ENCODE results near the gene LLCFC1. TPM values are rescaled to one million over a fixed set of nuclear protein-coding genes. Genes with fewer than 3 reads are reported as not detected.

Gene LLCFC1
- total RNA-seq, 2 experiments from 2014 or later: not detected

- Histone ChIP-seq H3K4me2 (ENCODE audit: low read length) (no peak overlapping the region), H3K36me3 (ENCODE audit: insufficient read depth, low read length) (no peaks in the 10 kb centered on the region), H3K27ac (ENCODE audit: low read depth, low read length, poor library complexity, severe bottlenecking) (no peak overlapping the region), H3K4me3 (ENCODE audit: low read depth, low read length, poor library complexity, severe bottlenecking) (no peak overlapping the region), H3K4me1 (ENCODE audit: insufficient read depth, low read length, poor library complexity, severe bottlenecking) (no peaks in the 10 kb centered on the region), H4K20me1 (ENCODE audit: insufficient read depth, low read length) (no peaks in the 10 kb centered on the region), H3K79me2 (ENCODE audit: insufficient read depth, low read depth, low read length) (no peaks in the 10 kb centered on the region), H3K9me2 (ENCODE audit: insufficient read depth, low read length) (no peaks in the 10 kb centered on the region), H2AFZ (ENCODE audit: low read length) (no peak overlapping the region), H3K9me3 (ENCODE audit: low read length) (no peaks in the 10 kb centered on the region)
- intact Hi-C loops (cut with micrococcal nuclease; ENCODE audit: unreplicated experiment): no loop called here
- ChIA-PET POLR2A (no interaction called here), CTCF (ENCODE audit: unreplicated experiment) (no interaction called here)
- no peak for DNase-seq (ENCODE audit: low spot score)
- TF ChIP-seq CTCF (conservative IDR thresholded peaks at IDR 0.05; ENCODE audit: low read length) (no peak), EZH2phosphoT487 (IDR thresholded peaks at IDR 0.05; ENCODE audit: borderline replicate concordance, low read depth, low read length) (no peak)
- no TSS peak for BruUV-seq (replicated peaks)
Observed at GRCh38 chr7:142941541-142941940, 2.3 kb downstream of the LLCFC1 start.

- no peak for DNase-seq (ENCODE audit: low spot score)
- TF ChIP-seq CTCF (conservative IDR thresholded peaks at IDR 0.05; ENCODE audit: low read length): no peak
- no peak for TF ChIP-seq EZH2phosphoT487 (IDR thresholded peaks at IDR 0.05; ENCODE audit: borderline replicate concordance, low read depth, low read length)
- CTCF ChIA-PET (ENCODE audit: unreplicated experiment): no interaction called here
- Histone ChIP-seq H3K9me3 (ENCODE audit: low read length) (no peaks in the 10 kb centered on the region), H3K36me3 (ENCODE audit: insufficient read depth, low read length) (no peaks in the 10 kb centered on the region), H3K4me3 (ENCODE audit: low read depth, low read length, poor library complexity, severe bottlenecking) (no peak overlapping the region), H3K4me2 (ENCODE audit: low read length) (no peak overlapping the region), H4K20me1 (ENCODE audit: insufficient read depth, low read length) (no peaks in the 10 kb centered on the region), H3K27ac (ENCODE audit: low read depth, low read length, poor library complexity, severe bottlenecking) (no peak overlapping the region), H3K9me2 (ENCODE audit: insufficient read depth, low read length) (no peaks in the 10 kb centered on the region), H3K4me1 (ENCODE audit: insufficient read depth, low read length, poor library complexity, severe bottlenecking) (no peaks in the 10 kb centered on the region), H2AFZ (ENCODE audit: low read length) (no peak overlapping the region), H3K79me2 (ENCODE audit: insufficient read depth, low read depth, low read length) (no peaks in the 10 kb centered on the region)
- no TSS peak for BruUV-seq (replicated peaks)
- intact Hi-C loops (cut with micrococcal nuclease; ENCODE audit: unreplicated experiment): no loop called here
- POLR2A ChIA-PET: interaction anchor here (0.6 kb wide), 1 partner anchor 43 kb away, joined by 3 read pairs; no protein-coding TSS in a partner anchor
Observed at GRCh38 chr7:142942746-142943145, 3.5 kb downstream of the LLCFC1 start.

- intact Hi-C loops (cut with micrococcal nuclease; ENCODE audit: unreplicated experiment): no loop called here
- no peak overlapping the region for H3K4me3 ChIP-seq (ENCODE audit: low read depth, low read length, poor library complexity, severe bottlenecking)
- H2AFZ ChIP-seq (ENCODE audit: low read length): no peak overlapping the region
- H3K4me2 ChIP-seq (ENCODE audit: low read length): no peak overlapping the region
- TF ChIP-seq CTCF (conservative IDR thresholded peaks at IDR 0.05; ENCODE audit: low read length) (no peak), EZH2phosphoT487 (IDR thresholded peaks at IDR 0.05; ENCODE audit: borderline replicate concordance, low read depth, low read length) (no peak)
- BruUV-seq (replicated peaks): no TSS peak
- H3K9me2 ChIP-seq (ENCODE audit: insufficient read depth, low read length): no peaks in the 10 kb centered on the region
- H3K9me3 ChIP-seq (ENCODE audit: low read length): no peaks in the 10 kb centered on the region
- no peaks in the 10 kb centered on the region for H4K20me1 ChIP-seq (ENCODE audit: insufficient read depth, low read length)
- no peaks in the 10 kb centered on the region for H3K79me2 ChIP-seq (ENCODE audit: insufficient read depth, low read depth, low read length)
- CTCF ChIA-PET (ENCODE audit: unreplicated experiment): no interaction called here
- H3K36me3 ChIP-seq (ENCODE audit: insufficient read depth, low read length): no peaks in the 10 kb centered on the region
- H3K27ac ChIP-seq (ENCODE audit: low read depth, low read length, poor library complexity, severe bottlenecking): no peak overlapping the region
- H3K4me1 ChIP-seq (ENCODE audit: insufficient read depth, low read length, poor library complexity, severe bottlenecking): no peaks in the 10 kb centered on the region
- DNase-seq (ENCODE audit: low spot score): no peak
- POLR2A ChIA-PET: no interaction called here
Observed at GRCh38 chr7:142943706-142944268, 4.5 kb downstream of the LLCFC1 start.

Data from OCI-LY7 (cell line).